Measurements from ENCODE around the gene PICK1. TPM values are rescaled to one million over a fixed set of nuclear protein-coding genes. Genes with fewer than 3 reads are reported as not detected.
"Not testable (repeated sequence)": the region's sequence is repeated elsewhere in the genome, so short reads cannot be mapped to it uniquely, and the experiment has no call there.

Gene PICK1
- total RNA-seq, 1 experiment from 2014 or later, result 35.7 TPM

- peaks cover 2% of the 10 kb centered on the region for H4K20me1 ChIP-seq (ENCODE audit: control insufficient read depth, insufficient read depth, insufficient read length)
- H3K79me2 ChIP-seq (ENCODE audit: insufficient read depth, low read length), result no peaks in the 10 kb centered on the region
- H3K9me3 ChIP-seq (ENCODE audit: control insufficient read depth, low read depth, low read length), result no peaks in the 10 kb centered on the region
- H3K4ac ChIP-seq (ENCODE audit: low read depth, low read length), result no peak overlapping the region
- no peak overlapping the region for H2BK20ac ChIP-seq (ENCODE audit: low read depth, low read length, poor library complexity, severe bottlenecking)
- Mint-ChIP-seq H3K9me3 (no peaks in the 10 kb centered on the region; a peak in 1 of 5 replicates), H3K4me1 (peaks cover 2 to 14% of the 10 kb centered on the region in 2 experiments), H3K4me3 (no peak overlapping the region), H3K27ac (no peak overlapping the region), H3K27me3 (ENCODE audit: low read depth) (peaks cover 1% of the 10 kb centered on the region; the same call in 1 of the 2 replicates), H3K36me3 (ENCODE audit: insufficient read depth in 1 of 3, low read depth in 3 of 3) (peaks cover 0 to 8% (median 0%) of the 10 kb centered on the region in 3 experiments; a peak in 3 of 7 replicates)
- no peak overlapping the region for H2AFZ ChIP-seq (ENCODE audit: low read length)
- H3K23me2 ChIP-seq (ENCODE audit: insufficient read length, low read depth, low read length, poor library complexity, severe bottlenecking), result no peaks in the 10 kb centered on the region
- no peak overlapping the region for H2BK120ac ChIP-seq (ENCODE audit: low read depth, low read length, poor library complexity, severe bottlenecking)
- no peaks in the 10 kb centered on the region for H3K4me1 ChIP-seq (ENCODE audit: insufficient read depth, low read length)
- no peaks in the 10 kb centered on the region for H3K27me3 ChIP-seq (ENCODE audit: insufficient read depth, low read length)
- H4K91ac ChIP-seq (ENCODE audit: insufficient read length, low read depth, low read length), result no peak overlapping the region
- no peaks in the 10 kb centered on the region for H3K79me1 ChIP-seq (ENCODE audit: insufficient read depth, low read depth, low read length, poor library complexity, severe bottlenecking)
- no peak overlapping the region for H3K4me2 ChIP-seq (ENCODE audit: insufficient read depth, insufficient read length, low read length)
- no peak overlapping the region for H4K5ac ChIP-seq (ENCODE audit: insufficient read length, low read depth, low read length)
- no peak overlapping the region for H2BK12ac ChIP-seq (ENCODE audit: insufficient read length, low read depth, low read length)
- H3K23ac ChIP-seq (ENCODE audit: insufficient read length, low read depth, low read length), result no peak overlapping the region
- no peak overlapping the region for H3K9ac ChIP-seq (ENCODE audit: extremely low read depth, insufficient read length, low read length)
- no CpG with 5 or more reads among the region's 3 CpGs for WGBS (ENCODE audit: extremely low coverage, insufficient read length, low lambda C conversion rate)
- TF ChIP-seq, protein P1, sequence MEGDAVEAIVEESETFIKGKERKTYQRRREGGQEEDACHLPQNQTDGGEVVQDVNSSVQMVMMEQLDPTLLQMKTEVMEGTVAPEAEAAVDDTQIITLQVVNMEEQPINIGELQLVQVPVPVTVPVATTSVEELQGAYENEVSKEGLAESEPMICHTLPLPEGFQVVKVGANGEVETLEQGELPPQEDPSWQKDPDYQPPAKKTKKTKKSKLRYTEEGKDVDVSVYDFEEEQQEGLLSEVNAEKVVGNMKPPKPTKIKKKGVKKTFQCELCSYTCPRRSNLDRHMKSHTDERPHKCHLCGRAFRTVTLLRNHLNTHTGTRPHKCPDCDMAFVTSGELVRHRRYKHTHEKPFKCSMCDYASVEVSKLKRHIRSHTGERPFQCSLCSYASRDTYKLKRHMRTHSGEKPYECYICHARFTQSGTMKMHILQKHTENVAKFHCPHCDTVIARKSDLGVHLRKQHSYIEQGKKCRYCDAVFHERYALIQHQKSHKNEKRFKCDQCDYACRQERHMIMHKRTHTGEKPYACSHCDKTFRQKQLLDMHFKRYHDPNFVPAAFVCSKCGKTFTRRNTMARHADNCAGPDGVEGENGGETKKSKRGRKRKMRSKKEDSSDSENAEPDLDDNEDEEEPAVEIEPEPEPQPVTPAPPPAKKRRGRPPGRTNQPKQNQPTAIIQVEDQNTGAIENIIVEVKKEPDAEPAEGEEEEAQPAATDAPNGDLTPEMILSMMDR (conservative IDR thresholded peaks at IDR 0.05), result no peak
- H2BK15ac ChIP-seq (ENCODE audit: low read depth, low read length), result no peak overlapping the region
- H2BK5ac ChIP-seq (ENCODE audit: insufficient read length, low read length), result no peak overlapping the region
- DNase-seq, result no peak
- no peak overlapping the region for H3K14ac ChIP-seq (ENCODE audit: insufficient read depth, low read length)
- no peak overlapping the region for H4K8ac ChIP-seq (replicated peaks; ENCODE audit: insufficient read length, low read depth, low read length)
- no peak overlapping the region for H2AK5ac ChIP-seq (ENCODE audit: insufficient read length, low read length)
- no peak overlapping the region for H3T11ph ChIP-seq (ENCODE audit: low read length)
- no peak overlapping the region for H3K56ac ChIP-seq (ENCODE audit: insufficient read length, low read depth, low read length)
- no peak overlapping the region for H3K27ac ChIP-seq (ENCODE audit: insufficient read length, low read depth, low read length)
- H3K18ac ChIP-seq (ENCODE audit: insufficient read length, low read depth, low read length), result no peak overlapping the region
Observed at GRCh38 chr22:38118182-38118581, 61.0 kb downstream of the PICK1 start.

DNA sequence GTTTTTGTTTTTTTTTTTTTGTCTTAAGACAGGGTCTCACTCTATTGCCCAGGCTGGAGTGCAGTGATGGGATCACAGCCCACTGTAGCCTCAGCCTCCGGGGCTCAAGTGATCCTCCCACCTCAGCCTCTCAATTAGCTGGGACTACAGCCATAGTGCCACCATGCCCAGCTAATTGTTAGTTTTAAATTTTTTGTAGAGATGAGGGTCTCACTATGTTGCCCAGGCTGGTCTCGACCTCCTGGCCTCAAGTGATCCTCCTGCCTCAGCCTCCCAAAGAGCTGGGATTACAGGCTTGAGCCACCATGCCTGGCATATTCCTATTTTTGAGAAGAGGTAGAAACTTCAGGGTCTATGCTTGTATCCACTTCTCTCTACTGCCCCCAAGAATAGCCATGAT, 61.5 kb downstream of the PICK1 start:
- H4K5ac ChIP-seq (ENCODE audit: insufficient read length, low read depth, low read length); H2AFZ ChIP-seq (ENCODE audit: low read length); H4K20me1 ChIP-seq (ENCODE audit: control insufficient read depth, insufficient read depth, insufficient read length); H3K27me3 Mint-ChIP-seq (ENCODE audit: low read depth); H3K27ac Mint-ChIP-seq; H2BK20ac ChIP-seq (ENCODE audit: low read depth, low read length, poor library complexity, severe bottlenecking); H2BK120ac ChIP-seq (ENCODE audit: low read depth, low read length, poor library complexity, severe bottlenecking); H3K27me3 ChIP-seq (ENCODE audit: insufficient read depth, low read length); H2BK12ac ChIP-seq (ENCODE audit: insufficient read length, low read depth, low read length); H2BK5ac ChIP-seq (ENCODE audit: insufficient read length, low read length); H4K91ac ChIP-seq (ENCODE audit: insufficient read length, low read depth, low read length); H3K9ac ChIP-seq (ENCODE audit: extremely low read depth, insufficient read length, low read length); H3K4me1 ChIP-seq (ENCODE audit: insufficient read depth, low read length); H3K9me3 ChIP-seq (ENCODE audit: control insufficient read depth, low read depth, low read length); H3K4me3 Mint-ChIP-seq; H3K27ac ChIP-seq (ENCODE audit: insufficient read length, low read depth, low read length); H3K14ac ChIP-seq (ENCODE audit: insufficient read depth, low read length); H3K4ac ChIP-seq (ENCODE audit: low read depth, low read length); H3K23ac ChIP-seq (ENCODE audit: insufficient read length, low read depth, low read length); H4K8ac ChIP-seq (replicated peaks; ENCODE audit: insufficient read length, low read depth, low read length); H3K4me2 ChIP-seq (ENCODE audit: insufficient read depth, insufficient read length, low read length); H3K36me3 Mint-ChIP-seq (ENCODE audit: insufficient read depth in 1 of 3, low read depth in 3 of 3); H2AK5ac ChIP-seq (ENCODE audit: insufficient read length, low read length); H3K79me1 ChIP-seq (ENCODE audit: insufficient read depth, low read depth, low read length, poor library complexity, severe bottlenecking); H3K23me2 ChIP-seq (ENCODE audit: insufficient read length, low read depth, low read length, poor library complexity, severe bottlenecking); H3K9me3 Mint-ChIP-seq; DNase-seq; H3K18ac ChIP-seq (ENCODE audit: insufficient read length, low read depth, low read length); H3K79me2 ChIP-seq (ENCODE audit: insufficient read depth, low read length); H3T11ph ChIP-seq (ENCODE audit: low read length); H2BK15ac ChIP-seq (ENCODE audit: low read depth, low read length); H3K56ac ChIP-seq (ENCODE audit: insufficient read length, low read depth, low read length): not testable (repeated sequence)
- H3K4me1 Mint-ChIP-seq, result peaks cover 2 to 16% of the 10 kb centered on the region in 2 experiments
- no CpG with 5 or more reads among the region's 2 CpGs for WGBS (ENCODE audit: extremely low coverage, insufficient read length, low lambda C conversion rate)
